ENCODE results near the gene SON.

Gene SON

GRCh38 chr21:33543505-33544129 lies 779 bp downstream of the SON start:
- DNase-seq: no peak

GRCh38 chr21:33544451-33545195 lies 1.8 kb downstream of the SON start:
- DNase-seq: no peak

GRCh38 chr21:33546086-33546485 lies 3.2 kb downstream of the SON start:
- DNase-seq: no peak

- DNase-seq: no peak
These were observed 7.3 kb downstream of the SON start for GRCh38 chr21:33549848-33550771.

- no peak for DNase-seq
These were observed 8.2 kb downstream of the SON start for GRCh38 chr21:33550772-33551660.

- no peak for DNase-seq
These were observed 8.8 kb downstream of the SON start for GRCh38 chr21:33551664-33552063.

GRCh38 chr21:33552093-33552998 lies 9.5 kb downstream of the SON start:
- DNase-seq: no peak

- no peak for DNase-seq
These were observed 10.3 kb downstream of the SON start for GRCh38 chr21:33552999-33553598.

GRCh38 chr21:33554236-33554981 lies 11.6 kb downstream of the SON start:
- DNase-seq: no peak

GRCh38 chr21:33554982-33555344 lies 12.1 kb downstream of the SON start:
- DNase-seq: no peak

- DNase-seq: no peak
These were observed 14.6 kb downstream of the SON start for GRCh38 chr21:33557447-33557846.

GRCh38 chr21:33558777-33559421 lies 16.1 kb downstream of the SON start:
- no peak for DNase-seq

- no peak for DNase-seq
These were observed 17.0 kb downstream of the SON start for GRCh38 chr21:33559813-33560212.

- DNase-seq: no peak
These were observed 18.1 kb downstream of the SON start for GRCh38 chr21:33560965-33561364.

GRCh38 chr21:33561373-33561772 lies 18.5 kb downstream of the SON start:
- DNase-seq: no peak

- DNase-seq: no peak
These were observed 19.6 kb downstream of the SON start for GRCh38 chr21:33562389-33562788.

- no peak for DNase-seq
These were observed 23.7 kb downstream of the SON start for GRCh38 chr21:33566514-33566913.

GRCh38 chr21:33567914-33568313 lies 25.1 kb downstream of the SON start:
- no peak for DNase-seq

GRCh38 chr21:33568448-33568847 lies 25.6 kb downstream of the SON start:
- DNase-seq: no peak

- no peak for DNase-seq
These were observed 27.2 kb downstream of the SON start for GRCh38 chr21:33569991-33570390.

Measured in CD4-positive, alpha-beta T cell treated with Interleukin-12 subunit alpha and Interleukin-12 subunit beta, for 1 hour (primary cell).